Activated CD4-positive, alpha-beta T cell treated with anti-CD3 and anti-CD28 coated beads, Interleukin-2, amount 50 U/mL, for 1 hour (primary cell): ENCODE data around the gene CLCA2.

ENCODE experiments used
- DNase-seq: peaks from one replicate; pipeline ENCODE4 v3.0.0-alpha.2; 2020

Gene CLCA2, protein sequence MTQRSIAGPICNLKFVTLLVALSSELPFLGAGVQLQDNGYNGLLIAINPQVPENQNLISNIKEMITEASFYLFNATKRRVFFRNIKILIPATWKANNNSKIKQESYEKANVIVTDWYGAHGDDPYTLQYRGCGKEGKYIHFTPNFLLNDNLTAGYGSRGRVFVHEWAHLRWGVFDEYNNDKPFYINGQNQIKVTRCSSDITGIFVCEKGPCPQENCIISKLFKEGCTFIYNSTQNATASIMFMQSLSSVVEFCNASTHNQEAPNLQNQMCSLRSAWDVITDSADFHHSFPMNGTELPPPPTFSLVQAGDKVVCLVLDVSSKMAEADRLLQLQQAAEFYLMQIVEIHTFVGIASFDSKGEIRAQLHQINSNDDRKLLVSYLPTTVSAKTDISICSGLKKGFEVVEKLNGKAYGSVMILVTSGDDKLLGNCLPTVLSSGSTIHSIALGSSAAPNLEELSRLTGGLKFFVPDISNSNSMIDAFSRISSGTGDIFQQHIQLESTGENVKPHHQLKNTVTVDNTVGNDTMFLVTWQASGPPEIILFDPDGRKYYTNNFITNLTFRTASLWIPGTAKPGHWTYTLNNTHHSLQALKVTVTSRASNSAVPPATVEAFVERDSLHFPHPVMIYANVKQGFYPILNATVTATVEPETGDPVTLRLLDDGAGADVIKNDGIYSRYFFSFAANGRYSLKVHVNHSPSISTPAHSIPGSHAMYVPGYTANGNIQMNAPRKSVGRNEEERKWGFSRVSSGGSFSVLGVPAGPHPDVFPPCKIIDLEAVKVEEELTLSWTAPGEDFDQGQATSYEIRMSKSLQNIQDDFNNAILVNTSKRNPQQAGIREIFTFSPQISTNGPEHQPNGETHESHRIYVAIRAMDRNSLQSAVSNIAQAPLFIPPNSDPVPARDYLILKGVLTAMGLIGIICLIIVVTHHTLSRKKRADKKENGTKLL

DNA sequence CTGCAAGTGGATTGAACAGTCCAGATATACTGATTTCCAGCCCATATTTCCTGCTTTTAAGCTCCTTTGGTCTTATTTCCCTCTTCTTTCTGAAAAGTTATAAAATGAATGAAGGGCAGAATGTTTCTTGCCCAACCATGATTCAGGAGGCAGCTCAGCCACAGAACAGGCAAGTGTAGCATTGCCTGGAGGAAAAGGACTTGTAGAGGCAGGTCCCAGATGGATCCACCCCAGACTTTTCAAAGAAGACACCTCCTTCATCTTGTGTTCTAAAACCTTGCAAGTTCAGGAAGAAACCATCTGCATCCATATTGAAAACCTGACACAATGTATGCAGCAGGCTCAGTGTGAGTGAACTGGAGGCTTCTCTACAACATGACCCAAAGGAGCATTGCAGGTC lies at the start of gene CLCA2:
TSS of gene CLCA2 (plus strand) at position 299 of the 400 bp plus-strand sequence. CDS start at position 376, 77 bp downstream.
- DNase-seq, result no peak

DNA sequence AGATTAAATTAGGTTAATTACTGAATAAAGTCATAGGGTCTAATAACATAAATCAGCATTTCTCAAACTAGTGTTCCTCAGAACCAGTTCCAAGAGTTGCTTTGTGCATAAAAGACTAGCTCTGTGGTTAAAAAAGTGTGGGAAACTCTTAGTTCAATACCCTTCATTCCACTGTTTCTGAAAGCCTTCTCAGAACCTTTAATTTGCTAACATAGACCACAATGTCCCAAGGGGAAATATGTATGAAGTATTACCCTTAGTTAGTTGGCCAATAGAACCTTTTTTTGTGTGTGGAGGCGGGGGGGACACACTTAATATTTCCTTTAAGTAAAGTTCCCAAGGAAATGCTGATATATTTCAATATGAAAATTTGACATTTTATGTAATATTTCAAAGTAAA lies 48.3 kb upstream of the CLCA2 start:
- no peak for DNase-seq

DNA sequence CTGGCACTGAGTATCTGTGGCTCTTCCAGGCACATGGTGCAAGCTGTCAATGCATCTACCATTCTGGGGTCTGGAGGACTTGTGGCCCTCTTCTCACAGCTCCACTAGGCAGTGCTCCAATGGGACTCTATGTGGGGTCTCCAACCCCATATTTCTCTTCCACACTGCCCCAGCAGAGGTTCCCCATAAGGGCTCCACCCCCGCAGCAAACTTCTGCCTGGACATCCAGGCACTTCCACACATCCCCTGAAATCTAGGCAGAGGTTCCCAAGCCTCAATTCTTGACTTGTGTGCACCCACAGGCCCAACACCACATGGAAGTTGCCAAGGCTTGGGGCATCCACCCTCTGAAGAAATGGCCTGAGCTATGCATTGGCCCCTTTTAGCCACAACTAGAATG lies 46.6 kb upstream of the CLCA2 start:
- DNase-seq, result no peak

DNA sequence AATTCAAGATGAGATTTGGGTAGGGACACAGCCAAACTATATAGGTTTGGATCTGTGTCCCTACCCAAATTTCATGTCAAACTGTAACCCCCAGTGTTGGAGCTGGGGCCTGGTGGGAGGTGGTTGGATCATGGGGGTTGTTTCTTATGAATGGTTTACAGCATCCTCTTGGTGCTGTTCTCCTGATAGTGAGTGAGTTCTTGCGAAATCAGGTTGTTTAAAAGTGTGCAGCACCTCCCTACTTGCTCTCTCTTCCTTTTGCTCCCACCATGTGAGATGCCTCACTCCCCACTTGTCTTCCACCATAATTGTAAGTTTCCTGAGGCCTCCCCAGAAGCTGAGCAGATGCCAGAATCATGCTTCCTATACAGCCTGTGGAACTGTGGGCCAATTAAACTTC lies 45.2 kb upstream of the CLCA2 start:
- DNase-seq, result no peak

DNA sequence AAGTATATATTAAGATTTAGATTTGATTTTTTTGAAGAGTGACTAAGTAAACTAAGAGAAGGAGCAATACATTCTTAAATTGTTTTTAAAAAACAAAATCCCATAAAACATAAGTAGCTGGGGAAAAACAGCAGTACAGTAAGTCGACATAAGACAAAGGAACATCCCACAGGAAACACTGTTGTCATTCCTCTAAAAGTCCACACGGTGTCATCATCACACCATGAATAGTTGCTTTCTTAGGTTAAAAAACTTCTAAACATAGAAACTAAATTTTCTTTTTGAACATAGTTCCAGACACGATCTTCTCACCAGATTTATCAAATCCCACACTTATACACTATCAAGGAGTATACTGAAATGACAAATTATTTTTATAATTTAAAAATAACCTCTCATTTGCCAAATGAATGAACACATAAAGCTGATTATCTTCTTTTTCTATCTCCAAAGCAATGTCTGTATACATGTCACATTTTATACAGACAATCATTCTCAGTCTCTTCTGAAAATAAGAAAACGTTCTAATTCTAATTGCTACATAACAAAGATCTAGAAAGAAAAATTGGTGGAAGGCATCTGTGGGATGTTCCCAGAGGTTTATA lies 43.6 kb upstream of the CLCA2 start:
- no peak for DNase-seq

DNA sequence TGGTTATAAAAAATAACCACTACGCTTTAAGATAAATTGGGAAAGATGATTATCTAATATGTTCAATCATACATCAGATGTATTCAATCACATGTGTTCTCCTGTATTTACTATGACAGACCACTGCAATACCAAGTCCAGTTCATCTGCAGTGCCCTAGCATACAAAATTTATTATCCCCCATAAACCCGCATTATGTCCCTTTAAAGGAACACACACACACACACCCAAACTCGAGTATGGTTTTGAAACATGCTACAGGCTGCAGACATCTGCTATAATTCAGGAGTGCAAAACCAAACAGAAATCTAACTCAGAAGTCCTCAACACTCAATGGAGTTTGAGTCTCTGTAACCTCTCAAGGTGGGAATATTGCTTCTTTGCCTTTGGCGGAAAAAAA lies 42.7 kb upstream of the CLCA2 start:
- no peak for DNase-seq

DNA sequence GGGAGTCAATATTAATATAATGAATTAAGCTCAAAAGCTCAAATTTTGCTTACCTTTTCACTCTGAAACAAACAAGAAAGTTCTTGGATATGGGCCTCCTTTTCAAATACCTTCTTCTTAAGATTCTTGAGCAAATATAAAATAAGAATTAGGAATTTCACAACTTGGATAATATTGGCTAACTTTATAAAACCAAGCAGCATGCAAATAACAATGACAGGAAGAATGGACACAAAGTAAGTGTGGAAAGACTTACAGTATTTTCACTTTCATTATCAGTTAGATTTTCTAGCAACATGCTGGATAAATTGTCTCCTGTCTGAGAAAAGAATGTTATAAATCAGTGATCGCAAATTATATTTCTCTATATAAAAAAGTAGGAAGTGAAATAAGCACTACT lies 41.1 kb upstream of the CLCA2 start:
- DNase-seq, result no peak

DNA sequence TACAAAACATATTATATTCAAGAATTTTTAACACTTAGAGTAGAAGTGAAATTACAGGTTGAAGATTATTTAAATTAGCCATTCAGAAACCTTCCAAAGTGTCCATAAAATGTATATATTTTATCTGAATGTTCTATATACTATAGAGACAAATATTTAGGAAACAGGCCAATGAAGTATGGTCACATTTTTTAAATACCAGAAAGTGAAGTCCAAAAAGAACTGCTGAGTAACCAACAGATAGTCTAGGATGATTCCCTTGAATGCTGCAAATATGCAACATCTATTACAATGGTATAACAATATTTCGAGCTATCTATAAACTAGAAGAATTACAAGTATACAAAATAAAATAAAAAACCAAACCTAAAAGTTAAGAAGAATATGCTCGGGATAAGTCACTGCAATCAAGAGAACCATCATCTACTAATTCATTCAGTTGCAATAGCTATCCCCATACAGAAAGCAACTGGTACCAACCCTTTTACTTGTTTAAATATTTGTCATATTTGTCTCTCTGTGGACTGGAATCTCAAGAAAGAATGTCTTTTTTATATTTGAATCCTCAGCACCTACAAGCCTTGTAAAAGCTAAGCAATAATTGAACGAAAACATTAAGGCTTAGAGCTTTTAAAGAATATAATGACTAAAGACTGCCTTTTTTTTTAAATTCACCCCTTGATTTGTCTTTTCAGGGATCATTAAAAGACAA lies 35.9 kb upstream of the CLCA2 start:
- no peak for DNase-seq

DNA sequence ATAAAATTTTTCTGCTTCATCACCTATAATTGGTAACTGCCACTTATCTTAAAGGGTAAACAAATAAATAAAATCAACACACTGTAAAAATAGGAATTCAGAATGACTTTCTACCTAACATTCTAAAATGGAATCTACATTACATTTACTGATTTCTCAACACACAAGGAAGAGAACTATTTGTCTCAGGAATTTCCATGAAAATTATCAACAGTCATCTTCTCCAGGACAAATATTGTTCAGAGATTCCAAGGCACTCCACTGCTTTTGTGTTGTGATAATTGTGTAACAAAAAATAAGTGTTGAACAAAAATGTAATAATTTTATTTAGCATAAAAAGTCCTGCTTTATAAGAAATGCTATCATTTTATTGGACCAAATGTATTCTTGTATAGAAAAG lies 35.2 kb upstream of the CLCA2 start:
- no peak for DNase-seq

DNA sequence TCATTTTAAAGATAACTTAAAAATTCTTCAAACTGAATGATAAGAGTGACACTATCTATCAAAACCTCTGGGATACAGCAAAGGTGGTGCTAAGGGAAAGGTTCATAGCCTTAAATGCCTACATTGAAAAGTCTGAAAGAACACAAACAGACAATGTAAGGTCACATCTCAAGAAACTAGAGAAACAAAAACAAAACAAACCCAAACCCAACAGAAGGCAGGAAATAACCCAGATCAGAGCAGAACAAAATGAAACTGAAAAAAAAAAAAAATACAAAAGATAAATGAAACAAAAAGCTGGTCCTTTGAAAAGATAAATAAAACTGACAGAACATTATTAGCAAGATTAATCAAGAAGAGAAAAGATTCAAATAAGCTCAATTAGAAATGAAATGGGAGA lies 34.7 kb upstream of the CLCA2 start:
- DNase-seq, result no peak

DNA sequence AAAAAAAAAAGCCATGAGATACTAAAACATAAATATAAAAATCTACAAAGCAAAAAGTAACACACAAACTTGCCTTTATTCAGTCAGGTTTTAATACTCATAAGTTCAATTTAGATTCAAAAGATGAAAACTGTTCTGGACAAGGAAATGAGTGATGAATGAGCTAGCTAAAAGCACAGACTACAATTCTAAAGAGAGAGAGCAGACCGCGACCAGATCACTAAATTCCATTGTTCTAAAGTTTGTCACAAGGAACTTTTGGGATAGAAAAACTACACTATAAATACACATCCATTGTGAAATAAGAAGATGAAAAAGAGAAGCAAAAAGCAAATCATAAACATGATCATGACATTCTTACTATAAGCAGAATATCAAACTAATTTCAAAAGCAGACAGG lies 29.6 kb upstream of the CLCA2 start:
- no peak for DNase-seq

DNA sequence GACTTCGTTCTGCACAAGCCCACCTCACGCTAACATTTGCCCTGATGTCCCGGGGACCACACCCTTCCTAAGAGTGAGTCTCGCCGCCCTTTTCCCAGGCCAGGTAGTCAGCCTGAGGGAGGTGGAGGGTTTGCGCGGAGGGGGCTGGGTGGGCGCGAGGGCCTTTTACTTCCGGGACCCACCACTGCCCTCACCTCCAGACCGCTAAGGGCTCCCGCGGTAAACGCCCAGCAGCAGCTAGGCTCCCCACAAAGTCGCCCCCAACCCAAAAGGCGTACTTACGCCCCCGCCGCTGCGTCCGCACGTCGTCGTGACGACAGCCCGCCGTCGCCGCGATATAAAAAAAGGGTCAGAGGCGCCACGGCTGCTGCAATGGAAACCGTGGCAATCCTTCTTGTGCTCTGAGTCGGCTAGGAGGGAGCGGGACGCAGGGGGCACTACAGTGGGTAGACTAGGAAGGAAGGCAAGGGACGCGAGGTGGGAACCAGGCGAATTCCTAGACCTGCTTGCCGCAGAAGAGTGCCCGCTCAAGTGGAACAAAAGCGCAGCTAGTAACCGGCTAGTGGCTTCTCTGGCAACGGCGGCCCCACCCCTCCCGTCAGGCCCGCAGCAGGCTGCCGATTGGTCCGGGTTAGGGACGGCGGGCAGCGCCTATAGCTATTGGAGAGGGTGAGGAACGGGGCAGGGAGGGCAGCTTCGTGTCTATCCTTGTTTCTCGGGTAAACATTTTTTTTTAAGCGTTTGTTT lies 28.0 kb upstream of the CLCA2 start, which contains the start of gene ODF2L:
TSS of gene ODF2L (minus strand) at position 573 of the 747 bp plus-strand sequence. CDS start 9,296 bp downstream, outside the sequence.
- peak; percentile 86 for DNase-seq

DNA sequence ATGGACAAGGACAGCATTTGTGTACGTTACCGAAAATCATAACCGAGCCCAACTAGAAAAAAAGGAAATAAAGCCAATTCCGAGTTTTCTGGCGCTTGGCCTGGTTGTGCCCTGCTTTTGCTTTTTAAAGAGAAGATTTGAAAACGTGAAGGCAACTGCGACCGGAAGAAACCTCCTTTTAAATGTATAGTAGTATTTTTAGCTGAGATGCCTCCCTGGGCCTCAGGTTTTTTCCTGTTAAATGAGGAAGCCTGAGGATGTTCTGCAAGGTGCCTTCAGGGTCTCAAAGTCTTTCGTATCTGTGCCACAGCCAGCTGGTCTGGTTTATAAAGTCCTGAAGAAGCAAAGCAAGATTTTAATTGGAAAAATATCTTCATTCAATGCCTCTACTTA lies 27.5 kb upstream of the CLCA2 start:
- DNase-seq, result no peak

DNA sequence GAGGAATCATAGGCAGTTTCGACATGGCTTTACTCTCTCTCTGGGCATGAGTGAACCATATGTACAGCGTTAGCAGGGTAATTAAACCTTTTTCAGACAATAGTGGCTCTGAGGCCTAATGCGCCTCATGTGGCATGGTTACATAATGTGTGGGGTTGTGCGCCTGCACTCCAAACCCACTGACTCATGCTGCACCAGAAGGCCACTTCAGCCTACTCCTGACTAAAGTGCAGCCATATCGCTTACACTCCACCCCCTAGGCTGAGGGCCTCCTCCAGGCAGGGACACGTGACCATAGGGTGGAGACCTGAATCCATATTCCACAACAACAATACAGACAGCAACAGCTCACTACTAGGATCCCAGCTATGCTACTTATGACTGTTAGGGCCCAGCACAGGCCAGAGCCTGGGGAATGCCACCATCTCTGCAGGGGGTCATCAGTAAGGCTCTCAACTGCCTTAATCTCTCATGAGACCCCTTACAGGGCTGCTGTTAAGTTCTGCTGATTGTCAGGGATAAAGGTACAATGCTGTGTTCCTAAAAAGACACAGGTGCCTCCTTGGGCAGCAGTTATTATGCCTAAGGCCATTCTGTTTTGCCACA lies 14.5 kb upstream of the CLCA2 start:
- no peak for DNase-seq

DNA sequence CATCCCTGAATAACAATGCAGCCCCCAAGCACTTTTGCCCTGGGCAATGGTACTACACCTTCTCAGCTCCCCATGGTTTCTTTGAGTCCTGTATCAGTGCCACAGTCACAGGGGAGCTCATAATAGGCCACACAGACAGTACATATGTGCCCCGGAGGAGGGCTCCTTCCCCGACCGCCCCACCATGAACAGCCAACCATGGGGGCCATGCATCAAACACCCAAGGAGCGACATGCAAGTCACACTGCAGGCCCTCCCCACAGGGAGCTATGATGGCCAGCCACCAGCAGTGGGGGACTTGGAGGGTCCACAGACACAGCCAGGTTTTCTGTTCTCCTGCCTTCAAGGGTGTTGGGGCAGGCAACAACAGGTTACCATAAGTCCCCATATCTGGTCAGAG lies 13.1 kb upstream of the CLCA2 start:
- no peak for DNase-seq

DNA sequence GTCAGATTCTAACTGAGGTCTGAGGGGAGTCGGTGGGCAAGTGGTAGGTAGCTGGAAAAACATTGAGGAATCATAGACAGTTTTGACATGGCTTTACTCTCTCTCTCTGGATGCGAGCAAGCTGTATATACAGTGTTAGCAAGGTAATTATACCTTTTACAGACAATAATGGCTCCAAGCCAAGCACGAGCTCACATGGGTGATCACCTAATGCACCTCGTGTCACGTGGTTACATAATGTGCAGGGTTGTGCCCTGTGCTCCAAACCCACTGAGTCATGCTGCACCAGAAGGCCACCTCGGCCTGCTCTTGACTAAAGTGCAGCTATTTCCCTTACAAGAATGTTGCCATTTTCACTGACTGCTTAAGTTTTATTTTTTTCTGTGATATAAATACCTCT lies 7.6 kb upstream of the CLCA2 start:
- no peak for DNase-seq

DNA sequence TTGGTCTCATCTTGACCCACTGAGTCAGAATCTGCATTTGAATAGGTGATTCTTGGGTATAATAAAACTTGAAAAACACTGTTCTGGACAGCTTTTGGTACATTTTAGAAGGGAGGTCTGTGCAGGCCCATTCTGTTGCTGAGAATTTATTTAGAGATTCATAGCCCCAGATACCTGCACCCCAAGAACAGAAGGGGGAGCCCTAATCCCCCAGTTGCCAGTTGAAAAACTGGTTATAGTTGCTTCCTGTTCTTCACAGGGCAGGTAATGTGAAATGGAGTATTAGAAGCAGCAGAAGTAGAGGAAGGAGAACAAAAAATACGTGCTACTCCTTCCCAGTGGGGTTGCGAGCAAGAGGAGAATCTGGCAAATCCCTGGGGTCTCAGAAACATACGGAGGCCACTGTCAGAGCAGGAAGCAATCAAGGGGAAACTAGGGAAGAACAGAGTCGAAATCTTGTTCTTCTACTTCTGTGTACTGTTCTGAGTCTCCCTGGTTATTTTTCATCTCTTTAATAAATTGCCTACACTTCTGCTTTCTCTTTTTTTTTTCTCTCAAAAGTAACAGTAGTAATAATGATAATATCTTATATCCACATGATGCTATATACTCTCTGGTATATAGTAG lies 4.6 kb upstream of the CLCA2 start:
- DNase-seq, result peak; percentile 21

DNA sequence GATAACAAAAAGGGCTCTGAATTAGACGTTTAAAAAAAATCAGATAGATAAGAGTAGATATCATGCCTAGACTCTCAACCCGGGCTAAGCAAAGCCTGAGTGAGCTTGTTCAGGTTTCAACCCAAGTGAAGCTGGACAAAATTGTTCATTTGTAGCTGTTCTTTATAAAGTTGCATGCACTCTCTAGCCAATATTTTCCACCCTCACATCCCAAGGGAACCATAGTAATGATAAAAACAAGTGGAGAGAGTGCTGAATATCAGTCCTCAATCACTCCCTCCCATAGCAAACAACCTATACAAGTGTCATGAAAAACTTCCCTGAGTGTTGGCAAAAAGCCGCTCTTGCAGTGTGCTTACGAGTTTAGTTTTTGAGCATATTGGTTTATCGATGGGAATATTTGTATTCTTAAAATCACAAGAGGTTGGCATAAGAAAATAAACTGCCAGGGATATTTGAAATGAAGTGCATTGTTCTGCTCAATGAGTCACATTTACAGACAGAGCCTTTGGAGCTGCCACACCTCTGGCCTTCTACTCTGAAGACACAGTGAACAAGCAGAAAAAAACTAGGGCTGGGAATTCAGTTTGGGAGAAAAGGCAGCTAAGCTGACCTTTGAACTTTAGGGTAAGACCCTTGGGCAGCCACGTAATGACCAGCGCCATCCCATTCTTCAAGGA lies 2.2 kb upstream of the CLCA2 start:
- DNase-seq, result no peak

DNA sequence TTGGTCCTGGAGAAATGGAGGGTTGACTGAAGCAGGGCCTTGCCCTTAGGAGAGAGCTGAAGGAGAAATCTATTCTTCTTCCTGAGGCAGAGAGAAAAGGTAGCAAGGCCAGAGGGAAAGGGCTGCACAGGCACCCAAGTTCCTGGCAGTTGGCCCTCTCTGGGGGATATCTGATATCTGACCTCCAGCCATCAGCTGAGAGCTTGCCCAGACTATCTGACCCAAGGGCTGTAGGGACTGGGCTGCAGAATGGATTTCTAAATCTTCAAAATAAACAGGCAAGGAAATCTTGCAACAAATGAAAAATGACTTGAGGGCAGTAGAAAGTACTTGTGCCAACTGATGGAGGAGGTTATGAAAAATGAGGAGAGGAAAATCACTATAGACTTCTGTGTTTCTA lies 498 bp upstream of the CLCA2 start:
- DNase-seq, result no peak

DNA sequence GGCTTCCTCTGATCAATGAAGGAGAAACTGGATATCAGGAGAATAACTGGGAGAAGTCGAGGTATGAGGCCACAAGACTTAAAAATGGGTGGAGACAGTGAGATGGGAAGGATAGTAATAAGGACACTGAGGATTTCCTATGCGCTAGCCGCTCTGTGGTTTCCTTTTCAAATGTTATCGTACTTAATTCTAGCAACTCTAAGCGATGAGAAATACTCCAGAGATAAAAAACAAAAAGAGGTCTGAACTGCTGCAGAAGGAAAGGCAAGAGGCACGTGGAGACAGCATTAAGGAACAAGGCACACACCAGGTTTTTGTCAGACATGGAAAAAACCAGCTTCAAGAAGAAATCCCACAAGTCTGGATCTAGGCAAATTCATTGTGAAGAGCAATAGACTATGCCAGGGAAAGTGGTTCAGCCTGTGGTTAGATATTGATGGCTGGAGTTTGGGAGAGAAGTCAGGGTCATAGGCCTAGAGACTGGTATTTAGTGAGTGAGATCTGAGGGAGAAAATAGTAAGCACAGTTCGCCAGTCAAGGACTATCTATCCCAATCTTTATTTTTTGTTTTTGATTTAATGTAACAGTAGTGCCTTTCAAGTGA lies 5.3 kb downstream of the CLCA2 start:
- DNase-seq, result no peak
